ENCODE data around the gene TRIM50. TPM values are rescaled to one million over a fixed set of nuclear protein-coding genes. Genes with fewer than 3 reads are reported as not detected.
"Not testable (repeated sequence)": the region's sequence is repeated elsewhere in the genome, so short reads cannot be mapped to it uniquely, and the experiment has no call there.

TRIM50 gene
- total RNA-seq, 6 experiments from 2014 or later = not detected

- Mint-ChIP-seq H3K27me3 (ENCODE audit: insufficient read depth) (peaks cover 17% of the 10 kb centered on the region), H3K4me1 (ENCODE audit: low read depth) (peaks cover 22% of the 10 kb centered on the region), H3K36me3 (ENCODE audit: low read depth) (no peaks in the 10 kb centered on the region), H3K27ac (no peak overlapping the region), H3K9me3 (no peaks in the 10 kb centered on the region), H3K4me3 (no peak overlapping the region)
- TF ChIP-seq, protein P1, sequence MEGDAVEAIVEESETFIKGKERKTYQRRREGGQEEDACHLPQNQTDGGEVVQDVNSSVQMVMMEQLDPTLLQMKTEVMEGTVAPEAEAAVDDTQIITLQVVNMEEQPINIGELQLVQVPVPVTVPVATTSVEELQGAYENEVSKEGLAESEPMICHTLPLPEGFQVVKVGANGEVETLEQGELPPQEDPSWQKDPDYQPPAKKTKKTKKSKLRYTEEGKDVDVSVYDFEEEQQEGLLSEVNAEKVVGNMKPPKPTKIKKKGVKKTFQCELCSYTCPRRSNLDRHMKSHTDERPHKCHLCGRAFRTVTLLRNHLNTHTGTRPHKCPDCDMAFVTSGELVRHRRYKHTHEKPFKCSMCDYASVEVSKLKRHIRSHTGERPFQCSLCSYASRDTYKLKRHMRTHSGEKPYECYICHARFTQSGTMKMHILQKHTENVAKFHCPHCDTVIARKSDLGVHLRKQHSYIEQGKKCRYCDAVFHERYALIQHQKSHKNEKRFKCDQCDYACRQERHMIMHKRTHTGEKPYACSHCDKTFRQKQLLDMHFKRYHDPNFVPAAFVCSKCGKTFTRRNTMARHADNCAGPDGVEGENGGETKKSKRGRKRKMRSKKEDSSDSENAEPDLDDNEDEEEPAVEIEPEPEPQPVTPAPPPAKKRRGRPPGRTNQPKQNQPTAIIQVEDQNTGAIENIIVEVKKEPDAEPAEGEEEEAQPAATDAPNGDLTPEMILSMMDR (IDR thresholded peaks at IDR 0.05) = no peak
- no peak for DNase-seq
Measured at GRCh38 chr7:73328696-73329095, 814 bp upstream of the TRIM50 start.

GRCh38 chr7:73327449-73327848 is 433 bp downstream of the TRIM50 start:
- H3K36me3 Mint-ChIP-seq (ENCODE audit: low read depth); H3K27ac Mint-ChIP-seq; DNase-seq; H3K4me3 Mint-ChIP-seq; H3K9me3 Mint-ChIP-seq: not testable (repeated sequence)
- peaks cover 20% of the 10 kb centered on the region for H3K27me3 Mint-ChIP-seq (ENCODE audit: insufficient read depth)
- H3K4me1 Mint-ChIP-seq (ENCODE audit: low read depth) = peaks cover 22% of the 10 kb centered on the region

- not testable (repeated sequence) for H3K36me3 Mint-ChIP-seq (ENCODE audit: low read depth); DNase-seq; H3K4me3 Mint-ChIP-seq; H3K9me3 Mint-ChIP-seq; H3K27ac Mint-ChIP-seq
- Mint-ChIP-seq H3K27me3 (ENCODE audit: insufficient read depth) (peaks cover 15% of the 10 kb centered on the region), H3K4me1 (ENCODE audit: low read depth) (peaks cover 11% of the 10 kb centered on the region)
Measured at GRCh38 chr7:73325424-73325823, 2.5 kb downstream of the TRIM50 start.

DNA sequence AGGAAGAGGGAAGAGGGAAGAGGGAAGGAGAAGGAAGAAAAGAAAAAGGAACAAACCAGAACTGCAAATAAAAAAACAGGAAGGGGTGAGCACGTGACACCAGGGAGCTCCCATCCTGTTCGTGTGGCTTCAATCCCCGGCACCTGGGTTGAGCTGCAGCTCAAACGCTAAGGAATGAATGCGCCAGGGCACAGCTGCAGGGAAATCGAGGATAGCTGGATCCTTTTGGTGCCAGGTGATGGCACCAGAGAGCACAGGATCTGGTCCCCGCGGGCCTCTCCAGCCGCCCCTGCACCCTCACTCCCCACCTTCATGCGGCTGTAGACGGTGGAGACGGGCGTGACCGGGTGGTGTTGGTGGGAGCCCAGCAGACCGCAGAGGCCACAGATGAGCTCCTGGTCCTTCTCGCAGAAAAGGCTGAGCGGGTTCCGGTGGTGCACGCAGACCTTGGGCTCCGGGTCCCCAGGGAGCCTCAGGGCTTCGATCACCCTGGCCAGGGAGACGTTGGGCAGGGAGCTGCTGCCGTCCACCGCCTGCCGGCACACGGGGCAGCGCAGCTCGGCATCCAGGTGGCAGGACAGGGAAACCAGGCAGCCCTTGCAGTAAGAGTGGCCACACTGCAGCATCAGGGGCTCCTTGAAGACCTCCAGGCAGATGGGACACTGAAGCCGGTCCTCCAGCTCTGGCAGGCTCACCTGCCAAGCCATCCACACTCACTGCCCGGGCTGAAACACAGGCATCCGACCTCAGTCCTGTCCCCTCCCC is 3.6 kb downstream of the TRIM50 start:
- H3K4me1 Mint-ChIP-seq (ENCODE audit: low read depth); H3K9me3 Mint-ChIP-seq; H3K27ac Mint-ChIP-seq; H3K36me3 Mint-ChIP-seq (ENCODE audit: low read depth): not testable (repeated sequence)
- peak overlapping the region; percentile 49 for H3K4me3 Mint-ChIP-seq
- TF ChIP-seq, protein P1 (IDR thresholded peaks at IDR 0.05) = peak; percentile 70
- H3K27me3 Mint-ChIP-seq (ENCODE audit: insufficient read depth) = peaks cover 14% of the 10 kb centered on the region
- DNase-seq = peak; percentile 32

GRCh38 chr7:73323434-73324080 is 4.3 kb downstream of the TRIM50 start:
- H3K27ac Mint-ChIP-seq; H3K4me1 Mint-ChIP-seq (ENCODE audit: low read depth); H3K36me3 Mint-ChIP-seq (ENCODE audit: low read depth); H3K9me3 Mint-ChIP-seq; DNase-seq: not testable (repeated sequence)
- Mint-ChIP-seq H3K4me3 (peak overlapping the region; percentile 27; the same call in 1 of the 2 replicates), H3K27me3 (ENCODE audit: insufficient read depth) (peaks cover 14% of the 10 kb centered on the region)

DNA sequence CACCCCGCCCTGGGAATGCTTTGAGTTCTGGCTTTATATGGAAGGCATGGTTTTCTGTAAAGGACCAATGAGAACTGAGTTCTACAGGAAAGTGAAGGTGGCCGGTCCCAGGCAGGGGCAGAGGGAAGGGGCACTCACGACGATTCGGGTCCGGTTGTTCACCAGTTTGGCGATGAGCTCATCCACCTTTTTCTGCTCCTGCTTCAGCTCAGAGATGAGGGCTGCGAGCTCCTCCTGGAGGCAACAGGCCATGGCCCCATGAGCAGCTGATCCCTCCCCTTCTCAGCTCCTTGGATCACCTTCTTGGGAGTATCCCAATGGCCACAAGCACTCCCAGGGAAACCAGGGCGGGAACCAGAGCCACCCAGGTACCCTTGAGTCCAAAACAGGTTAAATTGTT is 7.9 kb downstream of the TRIM50 start:
- peaks cover 16% of the 10 kb centered on the region for H3K27me3 Mint-ChIP-seq (ENCODE audit: insufficient read depth)
- not testable (repeated sequence) for H3K36me3 Mint-ChIP-seq (ENCODE audit: low read depth); DNase-seq; H3K9me3 Mint-ChIP-seq; H3K4me3 Mint-ChIP-seq; H3K27ac Mint-ChIP-seq; H3K4me1 Mint-ChIP-seq (ENCODE audit: low read depth)

- H3K27me3 Mint-ChIP-seq (ENCODE audit: insufficient read depth) = peaks cover 18% of the 10 kb centered on the region
- not testable (repeated sequence) for H3K4me1 Mint-ChIP-seq (ENCODE audit: low read depth); H3K4me3 Mint-ChIP-seq; H3K9me3 Mint-ChIP-seq; H3K36me3 Mint-ChIP-seq (ENCODE audit: low read depth); H3K27ac Mint-ChIP-seq; DNase-seq
Measured at GRCh38 chr7:73319541-73319940, 8.3 kb downstream of the TRIM50 start.

GRCh38 chr7:73318656-73319204 is 9.2 kb downstream of the TRIM50 start:
- H3K27me3 Mint-ChIP-seq (ENCODE audit: insufficient read depth) = peaks cover 16% of the 10 kb centered on the region
- not testable (repeated sequence) for H3K36me3 Mint-ChIP-seq (ENCODE audit: low read depth); H3K4me1 Mint-ChIP-seq (ENCODE audit: low read depth); H3K4me3 Mint-ChIP-seq; H3K27ac Mint-ChIP-seq; H3K9me3 Mint-ChIP-seq; DNase-seq

Measured in HFFc6 (cell line).